ENCODE measurements around the gene SLC24A5.

The SLC24A5 gene

GRCh38 chr15:48109856-48110531, 10.8 kb upstream of the SLC24A5 start:
- no peak for DNase-seq (ENCODE audit: low read depth in 2 of 3, low spot score in 2 of 3)

- DNase-seq (ENCODE audit: low read depth in 2 of 3, low spot score in 2 of 3): no peak
Measured at GRCh38 chr15:48112242-48112641, 8.5 kb upstream of the SLC24A5 start.

GRCh38 chr15:48119277-48119676, 1.5 kb upstream of the SLC24A5 start:
- DNase-seq (ENCODE audit: low read depth in 2 of 3, low spot score in 2 of 3): no peak

GRCh38 chr15:48121849-48122248, 1.1 kb downstream of the SLC24A5 start:
- DNase-seq (ENCODE audit: low read depth in 2 of 3, low spot score in 2 of 3): no peak

- no peak for DNase-seq (ENCODE audit: low read depth in 2 of 3, low spot score in 2 of 3)
Measured at GRCh38 chr15:48126667-48127355, 6.0 kb downstream of the SLC24A5 start.

GRCh38 chr15:48131324-48131723, 10.5 kb downstream of the SLC24A5 start:
- no peak for DNase-seq (ENCODE audit: low read depth in 2 of 3, low spot score in 2 of 3)

- DNase-seq (ENCODE audit: low read depth in 2 of 3, low spot score in 2 of 3): no peak
Measured at GRCh38 chr15:48132874-48133273, 12.1 kb downstream of the SLC24A5 start.

- no peak for DNase-seq (ENCODE audit: low read depth in 2 of 3, low spot score in 2 of 3)
Measured at GRCh38 chr15:48143856-48144255, 23.1 kb downstream of the SLC24A5 start.

GRCh38 chr15:48144889-48145288, 24.1 kb downstream of the SLC24A5 start:
- DNase-seq (ENCODE audit: low read depth in 2 of 3, low spot score in 2 of 3): no peak

GRCh38 chr15:48145923-48146322, 25.1 kb downstream of the SLC24A5 start:
- DNase-seq (ENCODE audit: low read depth in 2 of 3, low spot score in 2 of 3): no peak

GRCh38 chr15:48147358-48147757, 26.6 kb downstream of the SLC24A5 start:
- no peak for DNase-seq (ENCODE audit: low read depth in 2 of 3, low spot score in 2 of 3)

- DNase-seq (ENCODE audit: low read depth in 2 of 3, low spot score in 2 of 3): no peak
Measured at GRCh38 chr15:48149858-48150257, 29.1 kb downstream of the SLC24A5 start.

- no peak for DNase-seq (ENCODE audit: low read depth in 2 of 3, low spot score in 2 of 3)
Measured at GRCh38 chr15:48153526-48153925, 32.7 kb downstream of the SLC24A5 start.

GRCh38 chr15:48168616-48169015, 47.8 kb downstream of the SLC24A5 start:
- no peak for DNase-seq (ENCODE audit: low read depth in 2 of 3, low spot score in 2 of 3)

- DNase-seq (ENCODE audit: low read depth in 2 of 3, low spot score in 2 of 3): no peak
Measured at GRCh38 chr15:48170981-48171380, 50.2 kb downstream of the SLC24A5 start.

GRCh38 chr15:48175126-48175525, 54.3 kb downstream of the SLC24A5 start:
- no peak for DNase-seq (ENCODE audit: low read depth in 2 of 3, low spot score in 2 of 3)

- no peak for DNase-seq (ENCODE audit: low read depth in 2 of 3, low spot score in 2 of 3)
Measured at GRCh38 chr15:48176112-48176511, 55.3 kb downstream of the SLC24A5 start.

GRCh38 chr15:48176957-48177356, 56.2 kb downstream of the SLC24A5 start:
- DNase-seq (ENCODE audit: low read depth in 2 of 3, low spot score in 2 of 3): no peak

- no peak for DNase-seq (ENCODE audit: low read depth in 2 of 3, low spot score in 2 of 3)
Measured at GRCh38 chr15:48177383-48177765, 56.6 kb downstream of the SLC24A5 start.

- DNase-seq (ENCODE audit: low read depth in 2 of 3, low spot score in 2 of 3): peak; percentile 42 to 47 (median 44)
Measured at GRCh38 chr15:48177766-48178647, 57.2 kb downstream of the SLC24A5 start, which contains the start of gene MYEF2. MYEF2 (minus strand) TSS chr15:48178295; CDS start chr15:48178237, 58 bp downstream.

GRCh38 chr15:48178648-48178931, 57.8 kb downstream of the SLC24A5 start:
- DNase-seq (ENCODE audit: low read depth in 2 of 3, low spot score in 2 of 3): no peak

GRCh38 chr15:48182749-48183148, 62.0 kb downstream of the SLC24A5 start:
- no peak for DNase-seq (ENCODE audit: low read depth in 2 of 3, low spot score in 2 of 3)

Data from activated CD8-positive, alpha-beta memory T cell treated with anti-CD3 and anti-CD28 coated beads for 48 hours (primary cell).